H9 (cell line): ENCODE data around the gene PPM1H. TPM values are rescaled to one million over a fixed set of nuclear protein-coding genes. Genes with fewer than 3 reads are reported as not detected.

Experiments
- DNase-seq: peaks from one replicate; pipeline ENCODE4 v3.0.0-alpha.2; 2017
- H2AFZ ChIP-seq: one replicate; pipeline ENCODE4 v1.6.1; 2013; ENCODE audit warnings: mild to moderate bottlenecking, low read length, control low read depth, moderate library complexity
- H2AK5ac ChIP-seq: 2 replicates; pipeline ENCODE4 v1.6.1; 2013; ENCODE audit warnings: low read length, control low read depth, mixed read lengths; ENCODE audit not compliant: insufficient read length
- H2BK120ac ChIP-seq: one replicate; pipeline ENCODE4 v1.6.1; 2013; ENCODE audit warnings: low read depth, mild to moderate bottlenecking, low read length, control low read depth, inconsistent platforms; ENCODE audit not compliant: poor library complexity, severe bottlenecking
- H2BK12ac ChIP-seq: 2 replicates; pipeline ENCODE4 v1.6.1; 2013; ENCODE audit warnings: low read length, control low read depth, mixed read lengths, low read depth; ENCODE audit not compliant: insufficient read length
- H2BK15ac ChIP-seq: 2 replicates; pipeline ENCODE4 v1.6.1; 2013; ENCODE audit warnings: low read depth, low read length, control low read depth
- H2BK20ac ChIP-seq: one replicate; pipeline ENCODE4 v1.6.1; 2013; ENCODE audit warnings: low read depth, mild to moderate bottlenecking, low read length, control low read depth, inconsistent platforms; ENCODE audit not compliant: poor library complexity, severe bottlenecking
- H2BK5ac ChIP-seq: 2 replicates; pipeline ENCODE4 v1.6.1; 2013; ENCODE audit warnings: low read length, control low read depth, mixed read lengths; ENCODE audit not compliant: insufficient read length
- H3K14ac ChIP-seq: 2 replicates; pipeline ENCODE4 v1.6.1; 2013; ENCODE audit warnings: low read length, control low read depth; ENCODE audit not compliant: insufficient read depth
- H3K18ac ChIP-seq: 2 replicates; pipeline ENCODE4 v1.6.1; 2013; ENCODE audit warnings: low read depth, mild to moderate bottlenecking, mixed read lengths, low read length, control low read depth; ENCODE audit not compliant: insufficient read length
- H3K23ac ChIP-seq: 2 replicates; pipeline ENCODE4 v1.6.1; 2013; ENCODE audit warnings: low read length, control low read depth, mixed read lengths, low read depth; ENCODE audit not compliant: insufficient read length
- H3K23me2 ChIP-seq: 2 replicates; pipeline ENCODE4 v1.6.1; 2013; ENCODE audit warnings: low read depth, mild to moderate bottlenecking, mixed read lengths, low read length, control low read depth; ENCODE audit not compliant: insufficient read length, poor library complexity, severe bottlenecking
- H3K27ac ChIP-seq: 2 replicates; pipeline ENCODE4 v1.5.1; 2013; ENCODE audit warnings: low read length, control low read depth, mixed read lengths, low read depth; ENCODE audit not compliant: insufficient read length
- H3K27me3 ChIP-seq: 2 replicates; pipeline ENCODE4 v1.6.1; 2013; ENCODE audit warnings: low read length, control low read depth, inconsistent platforms; ENCODE audit not compliant: insufficient read depth
- H3K4ac ChIP-seq: 2 replicates; pipeline ENCODE4 v1.6.1; 2013; ENCODE audit warnings: low read depth, mild to moderate bottlenecking, control low read depth, inconsistent platforms, low read length, moderate library complexity
- H3K4me1 ChIP-seq: 2 replicates; pipeline ENCODE4 v1.6.1; 2013; ENCODE audit warnings: low read length, control low read depth, inconsistent platforms; ENCODE audit not compliant: insufficient read depth
- H3K4me2 ChIP-seq: 2 replicates; pipeline ENCODE4 v1.6.1; 2013; ENCODE audit warnings: low read length, control low read depth, mixed read lengths; ENCODE audit not compliant: insufficient read length, insufficient read depth
- H3K56ac ChIP-seq: 2 replicates; pipeline ENCODE4 v1.6.1; 2013; ENCODE audit warnings: low read depth, mild to moderate bottlenecking, mixed read lengths, low read length, control low read depth; ENCODE audit not compliant: insufficient read length
- H3K79me1 ChIP-seq: 2 replicates; pipeline ENCODE4 v1.6.1; 2013; ENCODE audit warnings: low read depth, mild to moderate bottlenecking, moderate library complexity, low read length, control low read depth, inconsistent platforms; ENCODE audit not compliant: insufficient read depth, poor library complexity, severe bottlenecking
- H3K79me2 ChIP-seq: 2 replicates; pipeline ENCODE4 v1.6.1; 2013; ENCODE audit warnings: low read length, control low read depth, inconsistent platforms; ENCODE audit not compliant: insufficient read depth
- H3K9ac ChIP-seq: 2 replicates; pipeline ENCODE4 v1.6.1; 2013; ENCODE audit warnings: low read length, control low read depth, mixed read lengths; ENCODE audit not compliant: insufficient read length; ENCODE audit errors: extremely low read depth
- H3K9me3 ChIP-seq: one replicate; pipeline ENCODE4 v1.6.1; 2013; ENCODE audit warnings: low read depth, low read length, inconsistent platforms; ENCODE audit not compliant: control insufficient read depth
- H3T11ph ChIP-seq: one replicate; pipeline ENCODE4 v1.6.1; 2013; ENCODE audit warnings: mild to moderate bottlenecking, low read length, control low read depth, inconsistent platforms
- H4K20me1 ChIP-seq: one replicate; pipeline ENCODE4 v1.6.1; 2013; ENCODE audit not compliant: control insufficient read depth, insufficient read length, insufficient read depth
- H4K5ac ChIP-seq: 2 replicates; pipeline ENCODE4 v1.6.1; 2013; ENCODE audit warnings: low read depth, mild to moderate bottlenecking, mixed read lengths, low read length, control low read depth; ENCODE audit not compliant: insufficient read length
- H4K8ac ChIP-seq: replicated peaks from 2 replicates; pipeline ENCODE4 v1.6.1; 2013; ENCODE audit warnings: low read length, control low read depth, mixed read lengths, low read depth; ENCODE audit not compliant: insufficient read length
- H4K91ac ChIP-seq: 2 replicates; pipeline ENCODE4 v1.6.1; 2013; ENCODE audit warnings: low read depth, mild to moderate bottlenecking, moderate library complexity, mixed read lengths, low read length, control low read depth; ENCODE audit not compliant: insufficient read length
- H3K27ac Mint-ChIP-seq, 3 experiments: 2 replicates in 2 of 3; 3 replicates in 1 of 3; pipeline ENCODE4 v1.8.0; 2020 to 2021; ENCODE audit warnings: mixed read lengths in 3 of 3, mild to moderate bottlenecking in 1 of 3, moderate library complexity in 1 of 3
- H3K27me3 Mint-ChIP-seq: 2 replicates; pipeline ENCODE4 v1.8.0; 2021; ENCODE audit warnings: low read depth, mild to moderate bottlenecking, moderate library complexity, mixed read lengths
- H3K36me3 Mint-ChIP-seq, 3 experiments: 2 replicates in 2 of 3; 3 replicates in 1 of 3; pipeline ENCODE4 v1.8.0; 2020 to 2021; ENCODE audit warnings: low read depth in 3 of 3, mixed read lengths in 3 of 3; ENCODE audit not compliant: insufficient read depth in 1 of 3
- H3K4me1 Mint-ChIP-seq, 2 experiments: 2 replicates each; pipeline ENCODE4 v1.8.0; 2020; ENCODE audit warnings: mixed read lengths in 2 of 2
- H3K4me3 Mint-ChIP-seq, 2 experiments: 2 replicates in 1 of 2; 3 replicates in 1 of 2; pipeline ENCODE4 v1.8.0; 2020 to 2021; ENCODE audit warnings: mild to moderate bottlenecking in 2 of 2, mixed read lengths in 2 of 2, moderate library complexity in 1 of 2
- H3K9me3 Mint-ChIP-seq, 2 experiments: 2 replicates in 1 of 2; 3 replicates in 1 of 2; pipeline ENCODE4 v1.8.0; 2020; ENCODE audit warnings: mild to moderate bottlenecking in 2 of 2, mixed read lengths in 2 of 2, moderate library complexity in 1 of 2
- WGBS: extraction: QIAGEN DNeasy Blood & Tissue Kit; methylation state at CpG from one replicate; pipeline ENCODE4 v1.1.7; 2013; ENCODE audit warnings: missing lambda C conversion rate, low lambda C conversion rate, mixed read lengths; ENCODE audit not compliant: insufficient read length; ENCODE audit errors: extremely low coverage; 5-methylcytosine and 5-hydroxymethylcytosine counted together
- total RNA-seq: library from RNA; stranded (reverse); gene quantifications from 2 replicates; pipeline ENCODE4 v1.2.1, GENCODE V29; 2021
- TF ChIP-seq, protein P1 (sequence below): fragments of 200-600 bp; sonication (generic); conservative IDR thresholded peaks from 3 replicates; pipeline ENCODE4 v1.8.0; 2021; ENCODE audit warnings: antibody characterized with exemption, mild to moderate bottlenecking

PPM1H gene
- total RNA-seq, 1 experiment from 2014 or later: 22.1 TPM

DNA sequence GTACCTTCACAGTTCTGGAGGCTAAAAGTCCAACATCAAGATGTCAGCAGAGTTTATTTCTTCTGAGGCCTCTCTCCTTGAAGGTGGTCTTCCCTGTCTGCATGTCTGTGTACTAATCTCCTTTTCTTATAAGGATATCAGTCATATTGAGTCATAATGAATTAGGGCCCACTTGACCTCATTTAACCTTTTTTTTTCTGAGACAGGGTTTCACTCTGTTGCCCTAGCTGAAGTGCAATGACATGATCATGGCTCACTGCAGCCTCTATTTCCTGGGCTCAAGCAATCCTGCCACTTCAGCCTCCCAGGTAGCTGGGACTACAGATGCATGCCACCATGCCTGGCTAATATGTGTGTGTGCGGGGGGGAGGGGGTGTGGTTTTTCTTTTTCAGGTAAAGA lies 41.7 kb downstream of the PPM1H start:
- Histone ChIP-seq H3K56ac (no peak overlapping the region), H3K4me1 (no peaks in the 10 kb centered on the region; the same call in 1 of the 2 replicates), H2BK12ac (no peak overlapping the region), H2BK5ac (no peak overlapping the region), H3K18ac (no peak overlapping the region), H4K20me1 (no peaks in the 10 kb centered on the region), H3K4ac (no peak overlapping the region), H4K91ac (no peak overlapping the region), H2BK20ac (no peak overlapping the region), H3K27me3 (no peaks in the 10 kb centered on the region), H3K14ac (no peak overlapping the region), H2AFZ (no peak overlapping the region), H3K9me3 (no peaks in the 10 kb centered on the region), H3K9ac (no peak overlapping the region), H2AK5ac (no peak overlapping the region), H4K8ac (no peak overlapping the region), H3K23me2 (no peaks in the 10 kb centered on the region), H3K79me2 (no peaks in the 10 kb centered on the region), H3K27ac (no peak overlapping the region), H3K4me2 (no peak overlapping the region), H3K23ac (no peak overlapping the region), H4K5ac (no peak overlapping the region), H3T11ph (no peak overlapping the region), H2BK15ac (no peak overlapping the region), H3K79me1 (peaks cover 2% of the 10 kb centered on the region), H2BK120ac (no peak overlapping the region)
- no peak overlapping the region for H3K27ac Mint-ChIP-seq
- H3K36me3 Mint-ChIP-seq: peaks cover 4 to 7% (median 5%) of the 10 kb centered on the region in 3 experiments; a peak in 3 of 7 replicates
- DNase-seq: no peak
- no CpG with 5 or more reads among the region's 1 CpG for WGBS
- H3K27me3 Mint-ChIP-seq: no peaks in the 10 kb centered on the region
- H3K9me3 Mint-ChIP-seq: peaks cover 3% of the 10 kb centered on the region in 2 experiments; a peak in 3 of 5 replicates
- H3K4me1 Mint-ChIP-seq: peaks cover 7% of the 10 kb centered on the region in 2 experiments
- TF ChIP-seq, protein P1, sequence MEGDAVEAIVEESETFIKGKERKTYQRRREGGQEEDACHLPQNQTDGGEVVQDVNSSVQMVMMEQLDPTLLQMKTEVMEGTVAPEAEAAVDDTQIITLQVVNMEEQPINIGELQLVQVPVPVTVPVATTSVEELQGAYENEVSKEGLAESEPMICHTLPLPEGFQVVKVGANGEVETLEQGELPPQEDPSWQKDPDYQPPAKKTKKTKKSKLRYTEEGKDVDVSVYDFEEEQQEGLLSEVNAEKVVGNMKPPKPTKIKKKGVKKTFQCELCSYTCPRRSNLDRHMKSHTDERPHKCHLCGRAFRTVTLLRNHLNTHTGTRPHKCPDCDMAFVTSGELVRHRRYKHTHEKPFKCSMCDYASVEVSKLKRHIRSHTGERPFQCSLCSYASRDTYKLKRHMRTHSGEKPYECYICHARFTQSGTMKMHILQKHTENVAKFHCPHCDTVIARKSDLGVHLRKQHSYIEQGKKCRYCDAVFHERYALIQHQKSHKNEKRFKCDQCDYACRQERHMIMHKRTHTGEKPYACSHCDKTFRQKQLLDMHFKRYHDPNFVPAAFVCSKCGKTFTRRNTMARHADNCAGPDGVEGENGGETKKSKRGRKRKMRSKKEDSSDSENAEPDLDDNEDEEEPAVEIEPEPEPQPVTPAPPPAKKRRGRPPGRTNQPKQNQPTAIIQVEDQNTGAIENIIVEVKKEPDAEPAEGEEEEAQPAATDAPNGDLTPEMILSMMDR: no peak
- H3K4me3 Mint-ChIP-seq: no peak overlapping the region
